GM23338 (cell line): ENCODE results near the gene KLHL4. TPM values are rescaled to one million over a fixed set of nuclear protein-coding genes. Genes with fewer than 3 reads are reported as not detected.

Source experiments
- ATAC-seq: fragments of 200-7000 bp; cut with Tn5 transposase; 3 replicates; pipeline ENCODE4 v1.9.1; 2020
- DNase-seq: peaks from one replicate; pipeline ENCODE4 v3.0.0-alpha.2; 2015; ENCODE audit warnings: low spot score
- H2AFZ ChIP-seq: fragments of 200-600 bp; sonication (generic); 2 replicates; pipeline ENCODE4 v1.8.0; 2016; ENCODE audit warnings: antibody characterized with exemption, mild to moderate bottlenecking, moderate library complexity
- H3F3A ChIP-seq: fragments of 200-600 bp; sonication (generic); replicated peaks from 2 replicates; pipeline ENCODE4 v1.8.0; 2017; ENCODE audit warnings: antibody characterized with exemption, mixed run types, low read depth
- H3K27ac ChIP-seq: fragments of 200-600 bp; sonication (generic); 2 replicates; pipeline ENCODE4 v1.6.1; 2016; ENCODE audit warnings: low read depth
- H3K27me3 ChIP-seq: fragments of 200-600 bp; sonication (generic); 2 replicates; pipeline ENCODE4 v1.8.0; 2016; ENCODE audit warnings: mild to moderate bottlenecking, mixed run types, moderate library complexity; ENCODE audit not compliant: insufficient read depth
- H3K36me3 ChIP-seq: fragments of 200-600 bp; sonication (generic); 2 replicates; pipeline ENCODE4 v1.8.0; 2016; ENCODE audit warnings: mild to moderate bottlenecking; ENCODE audit not compliant: insufficient read depth
- H3K4me1 ChIP-seq: fragments of 200-600 bp; sonication (generic); 2 replicates; pipeline ENCODE4 v1.8.0; 2016; ENCODE audit warnings: mild to moderate bottlenecking, moderate library complexity; ENCODE audit not compliant: insufficient read depth
- H3K4me2 ChIP-seq: fragments of 200-600 bp; sonication (generic); 2 replicates; pipeline ENCODE4 v1.7.1; 2017; ENCODE audit warnings: mixed run types
- H3K4me3 ChIP-seq: fragments of 200-600 bp; sonication (generic); 2 replicates; pipeline ENCODE4 v1.6.1; 2016; ENCODE audit warnings: mixed run types
- H3K79me2 ChIP-seq: fragments of 200-600 bp; sonication (generic); replicated peaks from 2 replicates; pipeline ENCODE4 v1.8.0; 2017; ENCODE audit warnings: mild to moderate bottlenecking; ENCODE audit not compliant: insufficient read depth
- H3K9me2 ChIP-seq: fragments of 200-600 bp; sonication (generic); 2 replicates; pipeline ENCODE4 v1.8.0; 2017; ENCODE audit not compliant: insufficient read depth
- H4K20me1 ChIP-seq: fragments of 200-600 bp; sonication (generic); replicated peaks from 2 replicates; pipeline ENCODE4 v1.8.0; 2017; ENCODE audit warnings: mild to moderate bottlenecking; ENCODE audit not compliant: insufficient read depth
- H3K27ac Mint-ChIP-seq: 2 replicates; pipeline ENCODE4 v1.8.0; 2020; ENCODE audit warnings: inconsistent platforms, mild to moderate bottlenecking, moderate library complexity, mixed read lengths
- H3K27me3 Mint-ChIP-seq: 3 replicates; pipeline ENCODE4 v1.8.0; 2022; ENCODE audit warnings: low read depth, mild to moderate bottlenecking, moderate library complexity, mixed read lengths, inconsistent platforms; ENCODE audit not compliant: insufficient read depth, poor library complexity
- H3K36me3 Mint-ChIP-seq: 3 replicates; pipeline ENCODE4 v1.8.0; 2021; ENCODE audit warnings: low read depth, mild to moderate bottlenecking, inconsistent platforms, moderate library complexity, mixed read lengths
- H3K4me1 Mint-ChIP-seq: 3 replicates; pipeline ENCODE4 v1.8.0; 2020; ENCODE audit warnings: mild to moderate bottlenecking, inconsistent platforms, mixed read lengths
- H3K4me3 Mint-ChIP-seq: 3 replicates; pipeline ENCODE4 v1.8.0; 2021; ENCODE audit warnings: moderate library complexity, mild to moderate bottlenecking, inconsistent platforms, mixed read lengths
- H3K9me3 Mint-ChIP-seq: 3 replicates; pipeline ENCODE4 v1.8.0; 2020; ENCODE audit warnings: moderate library complexity, mild to moderate bottlenecking, inconsistent platforms, mixed read lengths
- CREB1 ChIP-seq: fragments of 250-450 bp; sonication (Bioruptor Pico); IDR thresholded peaks from 2 replicates; pipeline ENCODE4 v1.5.0; 2020; ENCODE audit warnings: low read depth, mild to moderate bottlenecking, moderate library complexity
- EZH2 ChIP-seq: fragments of 200-600 bp; sonication (generic); IDR thresholded peaks from one replicate; pipeline ENCODE4 v1.8.0; 2017; ENCODE audit warnings: antibody characterized with exemption, mild to moderate bottlenecking, low read depth; ENCODE audit not compliant: unreplicated experiment
- JUNB ChIP-seq: IDR thresholded peaks from one replicate; pipeline ENCODE4 v1.6.1; 2016; ENCODE audit warnings: antibody characterized with exemption; ENCODE audit not compliant: unreplicated experiment
- POLR2AphosphoS5 ChIP-seq: IDR thresholded peaks from 2 replicates; pipeline ENCODE4 v1.6.1; 2016; ENCODE audit warnings: antibody characterized with exemption, low read depth
- STAT1 ChIP-seq: IDR thresholded peaks from one replicate; pipeline ENCODE4 v1.6.1; 2016; ENCODE audit warnings: antibody characterized with exemption; ENCODE audit not compliant: unreplicated experiment
- ZNF114 ChIP-seq: fragments of 250-450 bp; sonication (Bioruptor Pico); IDR thresholded peaks from 2 replicates; pipeline ENCODE4 v1.5.0; 2020; ENCODE audit warnings: mild to moderate bottlenecking, moderate library complexity
- ZNF331 ChIP-seq: fragments of 250-450 bp; sonication (Bioruptor Pico); IDR thresholded peaks from 2 replicates; pipeline ENCODE4 v1.5.0; 2020; ENCODE audit warnings: low read depth, mild to moderate bottlenecking, moderate library complexity
- polyA plus RNA-seq: library from polyadenylated mRNA; unstranded; fragments of >200 nt; fragmentation: Nextera tagmentation; extraction: Ambion mirVana; gene quantifications from 2 replicates; pipeline ENCODE4 v1.2.1, GENCODE V29; 2016
- total RNA-seq: library from RNA; depleted of rRNA; stranded (reverse); fragments of >200 nt; shearing (Covaris generic); gene quantifications from 2 replicates; pipeline ENCODE4 v1.2.3, GENCODE V29; 2014
- TF ChIP-seq, protein P1 (sequence below), 2 experiments: fragments of 200-600 bp in 1 of 2; sonication (generic) in 1 of 2; conservative IDR thresholded peaks; 2 replicates each; pipeline versions ENCODE4 v1.5.1 to v1.6.1; 2016 to 2017; ENCODE audit warnings: antibody characterized with exemption in 2 of 2, low read depth in 2 of 2, mild to moderate bottlenecking in 2 of 2, moderate library complexity in 1 of 2
- TF ChIP-seq, protein P2 (sequence below): fragments of 250-450 bp; sonication (Bioruptor Pico); IDR thresholded peaks from 2 replicates; pipeline ENCODE4 v1.5.0; 2020; ENCODE audit warnings: mild to moderate bottlenecking, moderate library complexity

KLHL4 gene
- total and polyA plus RNA-seq, 2 experiments from 2014 or later, result 1.8 to 6.2 TPM

- no peaks in the 10 kb centered on the region for H3K79me2 ChIP-seq
- H3K4me2 ChIP-seq, result no peak overlapping the region
- H3K4me3 Mint-ChIP-seq, result no peak overlapping the region
- peak; percentile 51; the same call in 2 of the 3 replicates for ATAC-seq
- no peaks in the 10 kb centered on the region for H4K20me1 ChIP-seq
- no peak overlapping the region for H2AFZ ChIP-seq
- no peaks in the 10 kb centered on the region for H3F3A ChIP-seq
- no peaks in the 10 kb centered on the region for H3K27me3 ChIP-seq
- H3K27me3 Mint-ChIP-seq, result no peaks in the 10 kb centered on the region
- H3K4me1 Mint-ChIP-seq, result peaks cover 4% of the 10 kb centered on the region; the same call in 2 of the 3 replicates
- TF ChIP-seq, protein P1, sequence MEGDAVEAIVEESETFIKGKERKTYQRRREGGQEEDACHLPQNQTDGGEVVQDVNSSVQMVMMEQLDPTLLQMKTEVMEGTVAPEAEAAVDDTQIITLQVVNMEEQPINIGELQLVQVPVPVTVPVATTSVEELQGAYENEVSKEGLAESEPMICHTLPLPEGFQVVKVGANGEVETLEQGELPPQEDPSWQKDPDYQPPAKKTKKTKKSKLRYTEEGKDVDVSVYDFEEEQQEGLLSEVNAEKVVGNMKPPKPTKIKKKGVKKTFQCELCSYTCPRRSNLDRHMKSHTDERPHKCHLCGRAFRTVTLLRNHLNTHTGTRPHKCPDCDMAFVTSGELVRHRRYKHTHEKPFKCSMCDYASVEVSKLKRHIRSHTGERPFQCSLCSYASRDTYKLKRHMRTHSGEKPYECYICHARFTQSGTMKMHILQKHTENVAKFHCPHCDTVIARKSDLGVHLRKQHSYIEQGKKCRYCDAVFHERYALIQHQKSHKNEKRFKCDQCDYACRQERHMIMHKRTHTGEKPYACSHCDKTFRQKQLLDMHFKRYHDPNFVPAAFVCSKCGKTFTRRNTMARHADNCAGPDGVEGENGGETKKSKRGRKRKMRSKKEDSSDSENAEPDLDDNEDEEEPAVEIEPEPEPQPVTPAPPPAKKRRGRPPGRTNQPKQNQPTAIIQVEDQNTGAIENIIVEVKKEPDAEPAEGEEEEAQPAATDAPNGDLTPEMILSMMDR (conservative IDR thresholded peaks at IDR 0.05; ENCODE audit: low read depth in 2 of 2), result peak; percentile 57 to 70
- TF ChIP-seq STAT1 (no peak), POLR2AphosphoS5 (no peak)
- H3K36me3 ChIP-seq, result no peaks in the 10 kb centered on the region
- no peaks in the 10 kb centered on the region for H3K4me1 ChIP-seq
- H3K9me3 Mint-ChIP-seq, result peaks cover 6% of the 10 kb centered on the region; the same call in 2 of the 3 replicates
- no peak overlapping the region for H3K27ac ChIP-seq
- DNase-seq, result peak; percentile 72
- peaks cover 31% of the 10 kb centered on the region; the same call in 2 of the 3 replicates for H3K36me3 Mint-ChIP-seq
- no peak overlapping the region for H3K27ac Mint-ChIP-seq
- no peak overlapping the region for H3K4me3 ChIP-seq
- H3K9me2 ChIP-seq, result no peaks in the 10 kb centered on the region
These were observed 66.1 kb downstream of the KLHL4 start for GRCh38 chrX:87583679-87584078.

DNA sequence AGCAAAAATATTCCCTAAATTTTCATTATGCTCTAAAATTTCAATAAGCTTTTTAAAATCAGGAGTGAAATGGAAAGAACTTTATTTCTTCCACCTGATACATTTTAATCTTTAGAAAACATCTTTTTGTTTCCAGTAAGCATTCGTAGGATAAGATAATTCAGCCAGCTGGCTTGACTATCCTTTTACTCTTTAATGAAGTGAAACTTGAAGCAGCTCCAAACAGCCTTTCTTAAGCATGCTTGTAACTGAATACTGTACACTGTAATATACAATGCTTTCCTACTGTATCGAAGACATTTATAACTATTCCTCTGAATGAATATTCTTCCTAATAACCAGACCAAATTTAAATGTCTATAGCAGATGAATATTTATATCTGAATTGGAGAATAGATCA, 98.8 kb downstream of the KLHL4 start:
- Histone ChIP-seq H3K27me3 (no peaks in the 10 kb centered on the region), H4K20me1 (no peaks in the 10 kb centered on the region), H3K4me3 (no peak overlapping the region), H3K9me2 (no peaks in the 10 kb centered on the region), H3K79me2 (no peaks in the 10 kb centered on the region), H3K4me2 (no peak overlapping the region), H2AFZ (no peak overlapping the region), H3K27ac (no peak overlapping the region), H3K36me3 (no peaks in the 10 kb centered on the region), H3K4me1 (no peaks in the 10 kb centered on the region), H3F3A (no peaks in the 10 kb centered on the region)
- no peaks in the 10 kb centered on the region for H3K27me3 Mint-ChIP-seq
- H3K27ac Mint-ChIP-seq, result no peak overlapping the region
- no peak for DNase-seq
- no peaks in the 10 kb centered on the region for H3K9me3 Mint-ChIP-seq
- no peak for ATAC-seq
- H3K36me3 Mint-ChIP-seq, result no peaks in the 10 kb centered on the region
- no peaks in the 10 kb centered on the region for H3K4me1 Mint-ChIP-seq
- H3K4me3 Mint-ChIP-seq, result no peak overlapping the region
- TF ChIP-seq JUNB (no peak), ZNF331 (CRISPR knock-in tag) (no peak)

GRCh38 chrX:87621697-87622096, 104.1 kb downstream of the KLHL4 start:
- H3K27ac Mint-ChIP-seq, result no peak overlapping the region
- H3K4me2 ChIP-seq, result no peak overlapping the region
- no peak for TF ChIP-seq JUNB
- no peak for TF ChIP-seq CREB1 (CRISPR knock-in tag)
- no peak for TF ChIP-seq STAT1
- TF ChIP-seq, protein P2, sequence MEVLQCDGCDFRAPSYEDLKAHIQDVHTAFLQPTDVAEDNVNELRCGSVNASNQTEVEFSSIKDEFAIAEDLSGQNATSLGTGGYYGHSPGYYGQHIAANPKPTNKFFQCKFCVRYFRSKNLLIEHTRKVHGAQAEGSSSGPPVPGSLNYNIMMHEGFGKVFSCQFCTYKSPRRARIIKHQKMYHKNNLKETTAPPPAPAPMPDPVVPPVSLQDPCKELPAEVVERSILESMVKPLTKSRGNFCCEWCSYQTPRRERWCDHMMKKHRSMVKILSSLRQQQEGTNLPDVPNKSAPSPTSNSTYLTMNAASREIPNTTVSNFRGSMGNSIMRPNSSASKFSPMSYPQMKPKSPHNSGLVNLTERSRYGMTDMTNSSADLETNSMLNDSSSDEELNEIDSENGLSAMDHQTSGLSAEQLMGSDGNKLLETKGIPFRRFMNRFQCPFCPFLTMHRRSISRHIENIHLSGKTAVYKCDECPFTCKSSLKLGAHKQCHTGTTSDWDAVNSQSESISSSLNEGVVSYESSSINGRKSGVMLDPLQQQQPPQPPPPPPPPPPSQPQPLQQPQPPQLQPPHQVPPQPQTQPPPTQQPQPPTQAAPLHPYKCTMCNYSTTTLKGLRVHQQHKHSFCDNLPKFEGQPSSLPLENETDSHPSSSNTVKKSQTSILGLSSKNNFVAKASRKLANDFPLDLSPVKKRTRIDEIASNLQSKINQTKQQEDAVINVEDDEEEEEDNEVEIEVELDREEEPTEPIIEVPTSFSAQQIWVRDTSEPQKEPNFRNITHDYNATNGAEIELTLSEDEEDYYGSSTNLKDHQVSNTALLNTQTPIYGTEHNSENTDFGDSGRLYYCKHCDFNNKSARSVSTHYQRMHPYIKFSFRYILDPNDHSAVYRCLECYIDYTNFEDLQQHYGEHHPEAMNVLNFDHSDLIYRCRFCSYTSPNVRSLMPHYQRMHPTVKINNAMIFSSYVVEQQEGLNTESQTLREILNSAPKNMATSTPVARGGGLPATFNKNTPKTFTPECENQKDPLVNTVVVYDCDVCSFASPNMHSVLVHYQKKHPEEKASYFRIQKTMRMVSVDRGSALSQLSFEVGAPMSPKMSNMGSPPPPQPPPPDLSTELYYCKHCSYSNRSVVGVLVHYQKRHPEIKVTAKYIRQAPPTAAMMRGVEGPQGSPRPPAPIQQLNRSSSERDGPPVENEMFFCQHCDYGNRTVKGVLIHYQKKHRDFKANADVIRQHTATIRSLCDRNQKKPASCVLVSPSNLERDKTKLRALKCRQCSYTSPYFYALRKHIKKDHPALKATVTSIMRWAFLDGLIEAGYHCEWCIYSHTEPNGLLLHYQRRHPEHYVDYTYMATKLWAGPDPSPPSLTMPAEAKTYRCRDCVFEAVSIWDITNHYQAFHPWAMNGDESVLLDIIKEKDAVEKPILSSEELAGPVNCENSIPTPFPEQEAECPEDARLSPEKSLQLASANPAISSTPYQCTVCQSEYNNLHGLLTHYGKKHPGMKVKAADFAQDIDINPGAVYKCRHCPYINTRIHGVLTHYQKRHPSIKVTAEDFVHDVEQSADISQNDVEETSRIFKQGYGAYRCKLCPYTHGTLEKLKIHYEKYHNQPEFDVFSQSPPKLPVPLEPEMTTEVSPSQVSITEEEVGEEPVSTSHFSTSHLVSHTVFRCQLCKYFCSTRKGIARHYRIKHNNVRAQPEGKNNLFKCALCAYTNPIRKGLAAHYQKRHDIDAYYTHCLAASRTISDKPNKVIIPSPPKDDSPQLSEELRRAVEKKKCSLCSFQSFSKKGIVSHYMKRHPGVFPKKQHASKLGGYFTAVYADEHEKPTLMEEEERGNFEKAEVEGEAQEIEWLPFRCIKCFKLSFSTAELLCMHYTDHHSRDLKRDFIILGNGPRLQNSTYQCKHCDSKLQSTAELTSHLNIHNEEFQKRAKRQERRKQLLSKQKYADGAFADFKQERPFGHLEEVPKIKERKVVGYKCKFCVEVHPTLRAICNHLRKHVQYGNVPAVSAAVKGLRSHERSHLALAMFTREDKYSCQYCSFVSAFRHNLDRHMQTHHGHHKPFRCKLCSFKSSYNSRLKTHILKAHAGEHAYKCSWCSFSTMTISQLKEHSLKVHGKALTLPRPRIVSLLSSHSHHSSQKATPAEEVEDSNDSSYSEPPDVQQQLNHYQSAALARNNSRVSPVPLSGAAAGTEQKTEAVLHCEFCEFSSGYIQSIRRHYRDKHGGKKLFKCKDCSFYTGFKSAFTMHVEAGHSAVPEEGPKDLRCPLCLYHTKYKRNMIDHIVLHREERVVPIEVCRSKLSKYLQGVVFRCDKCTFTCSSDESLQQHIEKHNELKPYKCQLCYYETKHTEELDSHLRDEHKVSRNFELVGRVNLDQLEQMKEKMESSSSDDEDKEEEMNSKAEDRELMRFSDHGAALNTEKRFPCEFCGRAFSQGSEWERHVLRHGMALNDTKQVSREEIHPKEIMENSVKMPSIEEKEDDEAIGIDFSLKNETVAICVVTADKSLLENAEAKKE (CRISPR knock-in tag), result no peak
- TF ChIP-seq ZNF114 (CRISPR knock-in tag), result no peak
- no peak for TF ChIP-seq EZH2

More at GRCh38 chrX:87621697-87622096, 104.1 kb downstream of the KLHL4 start:
- Histone ChIP-seq H4K20me1 (no peaks in the 10 kb centered on the region), H3K36me3 (no peaks in the 10 kb centered on the region), H2AFZ (no peak overlapping the region), H3K4me1 (peaks cover 19% of the 10 kb centered on the region), H3K4me3 (no peak overlapping the region), H3K79me2 (no peaks in the 10 kb centered on the region), H3K27me3 (no peaks in the 10 kb centered on the region), H3K9me2 (no peaks in the 10 kb centered on the region), H3F3A (no peaks in the 10 kb centered on the region), H3K27ac (0 out of 2 replicates have a peak overlapping the region, but pooled peaks have one; percentile 56)
- no peak for DNase-seq
- H3K36me3 Mint-ChIP-seq, result no peaks in the 10 kb centered on the region; the same call in 2 of the 3 replicates
- H3K9me3 Mint-ChIP-seq, result no peaks in the 10 kb centered on the region
- peaks cover 19% of the 10 kb centered on the region for H3K4me1 Mint-ChIP-seq
- no peaks in the 10 kb centered on the region for H3K27me3 Mint-ChIP-seq
- no peak for ATAC-seq
- H3K4me3 Mint-ChIP-seq, result no peak overlapping the region
